ENCODE measurements around the gene FILIP1L. TPM values are rescaled to one million over a fixed set of nuclear protein-coding genes. Genes with fewer than 3 reads are reported as not detected.
A peak's percentile ranks its signal among the peaks of the same experiment; 100 is the strongest.

The FILIP1L gene
- total RNA-seq, 1 experiment from 2014 or later, result 0.07 TPM

- Histone ChIP-seq H3K36me3 (replicated peaks; ENCODE audit: control insufficient read depth, insufficient read depth, low read length) (no peaks in the 10 kb centered on the region), H3K27me3 (ENCODE audit: control insufficient read depth, insufficient read depth, low read length) (no peaks in the 10 kb centered on the region), H3K4me3 (ENCODE audit: insufficient read depth, low read depth, low read length) (no peak overlapping the region)
- no peak for DNase-seq
Measured at GRCh38 chr3:100080573-100080972, 33.7 kb downstream of the FILIP1L start.

GRCh38 chr3:100079328-100079727 lies 35.0 kb downstream of the FILIP1L start:
- Histone ChIP-seq H3K36me3 (replicated peaks; ENCODE audit: control insufficient read depth, insufficient read depth, low read length) (no peaks in the 10 kb centered on the region), H3K27me3 (ENCODE audit: control insufficient read depth, insufficient read depth, low read length) (no peaks in the 10 kb centered on the region), H3K4me3 (ENCODE audit: insufficient read depth, low read depth, low read length) (no peak overlapping the region)
- no peak for DNase-seq

GRCh38 chr3:100076731-100077529 lies 37.4 kb downstream of the FILIP1L start:
- DNase-seq, result no peak
- Histone ChIP-seq H3K27me3 (ENCODE audit: control insufficient read depth, insufficient read depth, low read length) (no peaks in the 10 kb centered on the region), H3K36me3 (replicated peaks; ENCODE audit: control insufficient read depth, insufficient read depth, low read length) (no peaks in the 10 kb centered on the region), H3K4me3 (ENCODE audit: insufficient read depth, low read depth, low read length) (no peak overlapping the region)

- no peak for DNase-seq
- Histone ChIP-seq H3K36me3 (replicated peaks; ENCODE audit: control insufficient read depth, insufficient read depth, low read length) (no peaks in the 10 kb centered on the region), H3K4me3 (ENCODE audit: insufficient read depth, low read depth, low read length) (no peak overlapping the region), H3K27me3 (ENCODE audit: control insufficient read depth, insufficient read depth, low read length) (no peaks in the 10 kb centered on the region)
Measured at GRCh38 chr3:100075851-100076730, 38.2 kb downstream of the FILIP1L start.

- Histone ChIP-seq H3K27me3 (ENCODE audit: control insufficient read depth, insufficient read depth, low read length) (no peaks in the 10 kb centered on the region), H3K36me3 (replicated peaks; ENCODE audit: control insufficient read depth, insufficient read depth, low read length) (no peaks in the 10 kb centered on the region), H3K4me3 (ENCODE audit: insufficient read depth, low read depth, low read length) (no peak overlapping the region)
- DNase-seq, result no peak
Measured at GRCh38 chr3:100075196-100075595, 39.1 kb downstream of the FILIP1L start.

GRCh38 chr3:100073714-100074307 lies 40.5 kb downstream of the FILIP1L start:
- Histone ChIP-seq H3K4me3 (ENCODE audit: insufficient read depth, low read depth, low read length) (no peak overlapping the region), H3K27me3 (ENCODE audit: control insufficient read depth, insufficient read depth, low read length) (no peaks in the 10 kb centered on the region), H3K36me3 (replicated peaks; ENCODE audit: control insufficient read depth, insufficient read depth, low read length) (no peaks in the 10 kb centered on the region)
- no peak for DNase-seq

- DNase-seq, result no peak
- no peaks in the 10 kb centered on the region for H3K36me3 ChIP-seq (replicated peaks; ENCODE audit: control insufficient read depth, insufficient read depth, low read length)
- no peaks in the 10 kb centered on the region for H3K27me3 ChIP-seq (ENCODE audit: control insufficient read depth, insufficient read depth, low read length)
- no peak overlapping the region for H3K4me3 ChIP-seq (ENCODE audit: insufficient read depth, low read depth, low read length)
Measured at GRCh38 chr3:100073049-100073713, 41.1 kb downstream of the FILIP1L start.

- DNase-seq, result no peak
- Histone ChIP-seq H3K4me3 (ENCODE audit: insufficient read depth, low read depth, low read length) (no peak overlapping the region), H3K27me3 (ENCODE audit: control insufficient read depth, insufficient read depth, low read length) (no peaks in the 10 kb centered on the region), H3K36me3 (replicated peaks; ENCODE audit: control insufficient read depth, insufficient read depth, low read length) (no peaks in the 10 kb centered on the region)
Measured at GRCh38 chr3:100072326-100073048, 41.8 kb downstream of the FILIP1L start.

- Histone ChIP-seq H3K4me3 (ENCODE audit: insufficient read depth, low read depth, low read length) (no peak overlapping the region), H3K36me3 (replicated peaks; ENCODE audit: control insufficient read depth, insufficient read depth, low read length) (no peaks in the 10 kb centered on the region), H3K27me3 (ENCODE audit: control insufficient read depth, insufficient read depth, low read length) (no peaks in the 10 kb centered on the region)
- no peak for DNase-seq
Measured at GRCh38 chr3:100069472-100069871, 44.8 kb downstream of the FILIP1L start.

- no peaks in the 10 kb centered on the region for H3K27me3 ChIP-seq (ENCODE audit: control insufficient read depth, insufficient read depth, low read length)
- H3K36me3 ChIP-seq (replicated peaks; ENCODE audit: control insufficient read depth, insufficient read depth, low read length), result no peaks in the 10 kb centered on the region
- peak; percentile 62 for DNase-seq
- no peak overlapping the region for H3K4me3 ChIP-seq (ENCODE audit: insufficient read depth, low read depth, low read length)
Measured at GRCh38 chr3:100068826-100069225, 45.5 kb downstream of the FILIP1L start.

GRCh38 chr3:100067589-100067988 lies 46.7 kb downstream of the FILIP1L start:
- Histone ChIP-seq H3K36me3 (replicated peaks; ENCODE audit: control insufficient read depth, insufficient read depth, low read length) (no peaks in the 10 kb centered on the region), H3K27me3 (ENCODE audit: control insufficient read depth, insufficient read depth, low read length) (no peaks in the 10 kb centered on the region), H3K4me3 (ENCODE audit: insufficient read depth, low read depth, low read length) (no peak overlapping the region)
- DNase-seq, result no peak

- H3K4me3 ChIP-seq (ENCODE audit: insufficient read depth, low read depth, low read length), result no peak overlapping the region
- no peaks in the 10 kb centered on the region for H3K36me3 ChIP-seq (replicated peaks; ENCODE audit: control insufficient read depth, insufficient read depth, low read length)
- DNase-seq, result no peak
- no peaks in the 10 kb centered on the region for H3K27me3 ChIP-seq (ENCODE audit: control insufficient read depth, insufficient read depth, low read length)
Measured at GRCh38 chr3:100063929-100064461, 50.3 kb downstream of the FILIP1L start.

GRCh38 chr3:100062665-100063064 lies 51.6 kb downstream of the FILIP1L start:
- Histone ChIP-seq H3K36me3 (replicated peaks; ENCODE audit: control insufficient read depth, insufficient read depth, low read length) (no peaks in the 10 kb centered on the region), H3K4me3 (ENCODE audit: insufficient read depth, low read depth, low read length) (no peak overlapping the region), H3K27me3 (ENCODE audit: control insufficient read depth, insufficient read depth, low read length) (no peaks in the 10 kb centered on the region)
- no peak for DNase-seq

Data from H7 (cell line).